GM12865 (cell line): ENCODE results near the gene MXD3.
"Not testable (repeated sequence)": the region's sequence is repeated elsewhere in the genome, so short reads cannot be mapped to it uniquely, and the experiment has no call there.

Experiments
- DNase-seq: peaks from one replicate; pipeline ENCODE4 v3.0.0; 2010; ENCODE audit warnings: low read depth
- H3K4me3 ChIP-seq: 2 replicates; pipeline ENCODE4 v1.5.1; 2011; ENCODE audit warnings: mild to moderate bottlenecking, low read depth, low read length, control low read depth
- TF ChIP-seq, protein P1 (sequence below): IDR thresholded peaks from 2 replicates; pipeline ENCODE4 v1.5.1; 2011; ENCODE audit warnings: low read length, control low read depth, low read depth, inconsistent platforms; ENCODE audit not compliant: insufficient read depth; ENCODE audit errors: missing control alignments

Gene MXD3

DNA sequence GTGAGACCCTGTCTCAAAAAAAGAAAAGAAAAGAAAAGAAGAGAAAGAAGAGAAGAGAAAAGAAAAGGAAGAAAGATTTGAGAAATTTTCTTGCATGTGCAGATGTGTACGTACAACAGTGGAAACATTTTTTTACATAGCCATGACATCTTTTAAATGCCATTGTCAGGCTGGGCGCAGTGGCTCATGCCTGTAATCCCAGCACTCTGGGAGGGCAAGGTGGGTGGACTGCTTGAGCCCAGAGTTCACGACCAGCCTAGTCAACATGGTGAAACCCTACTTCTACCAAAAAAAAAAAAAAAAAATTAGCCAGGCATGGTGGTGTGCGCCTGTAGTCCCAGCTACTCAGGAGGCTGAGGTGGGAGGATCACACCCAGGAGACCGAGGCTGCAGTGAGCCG lies 33.2 kb upstream of the MXD3 start:
- no peak overlapping the region for H3K4me3 ChIP-seq
- no peak for DNase-seq
- TF ChIP-seq, protein P1, sequence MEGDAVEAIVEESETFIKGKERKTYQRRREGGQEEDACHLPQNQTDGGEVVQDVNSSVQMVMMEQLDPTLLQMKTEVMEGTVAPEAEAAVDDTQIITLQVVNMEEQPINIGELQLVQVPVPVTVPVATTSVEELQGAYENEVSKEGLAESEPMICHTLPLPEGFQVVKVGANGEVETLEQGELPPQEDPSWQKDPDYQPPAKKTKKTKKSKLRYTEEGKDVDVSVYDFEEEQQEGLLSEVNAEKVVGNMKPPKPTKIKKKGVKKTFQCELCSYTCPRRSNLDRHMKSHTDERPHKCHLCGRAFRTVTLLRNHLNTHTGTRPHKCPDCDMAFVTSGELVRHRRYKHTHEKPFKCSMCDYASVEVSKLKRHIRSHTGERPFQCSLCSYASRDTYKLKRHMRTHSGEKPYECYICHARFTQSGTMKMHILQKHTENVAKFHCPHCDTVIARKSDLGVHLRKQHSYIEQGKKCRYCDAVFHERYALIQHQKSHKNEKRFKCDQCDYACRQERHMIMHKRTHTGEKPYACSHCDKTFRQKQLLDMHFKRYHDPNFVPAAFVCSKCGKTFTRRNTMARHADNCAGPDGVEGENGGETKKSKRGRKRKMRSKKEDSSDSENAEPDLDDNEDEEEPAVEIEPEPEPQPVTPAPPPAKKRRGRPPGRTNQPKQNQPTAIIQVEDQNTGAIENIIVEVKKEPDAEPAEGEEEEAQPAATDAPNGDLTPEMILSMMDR: no peak

DNA sequence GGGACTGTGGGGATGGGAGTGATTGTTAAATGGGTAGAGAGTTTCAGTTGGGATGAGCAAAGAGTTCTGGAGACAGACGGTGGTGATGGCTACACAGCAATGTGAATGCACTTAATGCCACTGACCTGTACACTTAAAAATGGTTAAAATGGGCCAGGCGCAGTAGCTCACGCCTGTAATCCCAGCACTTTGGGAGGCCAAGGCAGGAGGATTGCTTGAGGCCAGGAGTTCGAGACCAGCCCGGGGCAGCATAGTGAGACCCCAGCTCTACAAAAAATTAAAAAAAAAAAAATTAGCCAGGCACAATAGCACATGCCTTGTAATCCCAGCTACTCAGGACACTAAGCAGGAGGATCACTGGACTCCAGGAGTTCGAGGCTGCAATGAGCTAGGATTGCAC lies 32.1 kb upstream of the MXD3 start:
- no peak overlapping the region for H3K4me3 ChIP-seq
- TF ChIP-seq, protein P1: no peak
- DNase-seq: no peak

DNA sequence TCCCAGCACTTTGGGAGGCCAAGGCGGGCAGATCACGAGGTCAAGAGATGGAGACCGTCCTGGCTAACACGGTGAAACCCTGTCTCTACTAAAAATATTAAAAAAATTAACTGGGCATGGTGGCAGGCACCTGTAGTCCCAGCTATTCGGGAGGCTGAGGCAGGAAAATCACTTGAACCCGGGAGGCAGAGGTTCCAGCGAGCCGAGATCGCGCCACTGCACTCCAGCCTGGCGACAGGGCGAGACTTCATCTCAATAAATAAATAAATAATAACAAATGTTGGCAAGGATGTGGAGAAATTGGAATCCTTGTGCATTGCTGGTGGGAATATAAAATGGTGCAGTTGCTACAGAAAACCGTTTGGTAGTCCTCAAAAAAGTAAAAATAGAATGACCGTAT lies 31.3 kb upstream of the MXD3 start:
- not testable (repeated sequence) for DNase-seq, H3K4me3 ChIP-seq

DNA sequence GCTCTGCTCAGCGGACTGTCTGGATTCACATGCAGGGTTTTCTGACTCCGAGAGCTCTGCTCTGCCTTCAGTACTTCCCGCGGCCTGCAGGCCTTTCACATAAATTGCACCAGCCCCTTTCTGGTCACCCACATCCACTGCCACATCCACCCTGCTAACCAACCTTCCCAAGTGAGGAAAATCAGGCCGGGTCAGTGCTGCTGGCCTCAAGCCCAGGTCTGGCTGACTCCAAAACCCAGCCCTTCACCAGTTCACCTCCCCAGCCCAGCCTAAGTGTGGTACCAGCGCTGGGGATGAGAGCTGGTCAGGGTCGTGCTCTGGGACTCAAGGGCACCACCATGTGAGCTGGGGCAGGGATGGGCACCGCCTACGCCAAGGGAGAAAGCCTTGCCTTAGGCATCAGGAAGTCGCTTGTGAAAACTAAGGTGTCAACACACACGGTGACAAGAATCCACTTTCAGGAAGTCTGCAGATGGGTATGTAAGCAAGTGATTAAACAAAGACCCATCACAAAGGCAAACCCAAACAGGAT lies 27.5 kb upstream of the MXD3 start:
- TF ChIP-seq, protein P1: no peak
- DNase-seq: no peak
- H3K4me3 ChIP-seq: no peak overlapping the region

DNA sequence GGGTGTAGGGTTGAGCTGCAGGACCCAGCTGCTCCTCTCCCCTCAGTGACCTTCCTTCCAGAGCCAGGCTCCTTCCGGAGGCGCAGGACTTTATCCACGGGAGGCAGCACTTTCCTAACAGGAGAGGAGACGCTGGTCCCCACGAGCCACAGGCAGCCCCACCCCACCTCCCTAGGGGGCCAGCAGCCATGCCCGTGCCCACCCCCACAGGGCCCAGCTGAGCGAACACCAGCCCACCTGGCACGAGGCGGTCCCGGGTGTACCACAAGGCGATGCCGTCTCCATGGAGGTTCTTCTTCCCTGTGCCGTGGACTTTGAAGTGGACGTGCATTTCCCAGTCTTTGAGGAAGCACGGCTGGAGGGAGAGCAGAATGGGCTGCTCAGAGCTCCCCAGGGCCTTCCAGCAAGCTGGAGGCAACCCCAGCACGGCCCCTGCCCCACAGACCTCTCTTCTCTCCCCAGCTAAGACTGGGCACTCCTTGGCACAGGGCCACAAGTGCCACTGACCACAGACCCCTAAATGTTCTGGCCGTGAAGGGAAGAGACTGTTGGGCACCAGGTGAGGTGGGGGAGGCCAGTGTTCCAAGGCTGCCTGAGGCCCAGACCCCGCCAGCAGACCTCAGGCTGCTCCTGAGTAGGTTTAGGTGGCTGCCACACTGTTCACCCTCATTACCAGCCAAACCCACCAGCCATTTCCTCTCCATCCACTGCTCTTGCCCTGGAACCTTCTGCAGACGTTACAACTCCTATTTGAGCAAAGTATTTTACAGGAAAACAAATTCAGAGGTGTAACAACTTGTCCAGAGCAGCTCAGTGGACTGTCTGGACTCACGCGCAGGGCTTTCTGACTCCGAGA lies 26.8 kb upstream of the MXD3 start:
- DNase-seq: no peak
- TF ChIP-seq, protein P1: no peak
- H3K4me3 ChIP-seq: no peak overlapping the region

- H3K4me3 ChIP-seq: no peak overlapping the region
- DNase-seq: no peak
- TF ChIP-seq, protein P1: no peak
Observed at GRCh38 chr5:177336603-177337494, 25.2 kb upstream of the MXD3 start.

DNA sequence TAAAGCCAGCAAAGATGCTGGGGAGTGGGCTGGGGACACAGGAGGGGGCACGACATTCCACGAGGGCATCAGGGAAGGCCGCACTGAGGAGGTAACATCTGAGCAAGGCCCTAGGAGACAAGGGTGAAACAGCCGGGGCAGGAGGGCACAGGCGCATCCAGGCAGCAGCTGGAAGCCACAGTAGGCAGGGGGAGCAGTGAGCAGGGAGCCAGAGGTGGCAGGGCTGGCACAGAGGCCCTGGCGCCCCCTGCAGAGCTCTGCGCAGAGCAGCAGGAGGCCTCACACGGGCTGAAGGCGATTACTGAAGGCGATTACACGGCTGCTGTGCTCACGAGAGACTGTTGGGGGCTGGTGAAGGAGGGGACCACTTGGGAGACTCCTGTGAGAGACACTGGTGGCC lies 24.4 kb upstream of the MXD3 start:
- no peak overlapping the region for H3K4me3 ChIP-seq
- TF ChIP-seq, protein P1: peak; percentile 28
- no peak for DNase-seq
